Measurements from ENCODE around the gene BCL11A. TPM values are rescaled to one million over a fixed set of nuclear protein-coding genes. Genes with fewer than 3 reads are reported as not detected.

Gene BCL11A
- total RNA-seq, 3 donors from 2014 or later (not counting 1 experiment from before 2014, with no cell fraction given) = 2.6 to 3.5 (median 3.0) TPM

DNA sequence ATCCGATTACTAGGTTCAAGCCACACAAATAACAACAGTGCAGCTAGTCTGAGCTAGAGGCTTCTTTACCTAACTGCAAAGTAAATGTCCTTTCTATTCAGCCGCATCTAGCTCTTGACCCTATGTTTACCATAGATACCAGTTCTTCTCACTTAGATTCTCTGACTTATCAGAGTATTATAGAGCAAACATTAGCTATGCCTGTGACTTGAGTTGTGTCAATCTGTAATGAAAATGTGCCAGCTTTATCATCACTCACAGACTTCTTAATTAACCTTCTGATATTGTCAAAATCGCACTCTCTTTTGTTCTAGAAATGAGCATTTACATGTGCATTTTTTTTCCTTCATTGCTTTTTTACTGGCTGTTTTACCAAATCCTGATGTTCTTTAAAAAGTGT is 79.9 kb downstream of the BCL11A start:
- H3K27me3 Mint-ChIP-seq (ENCODE audit: low read depth in 2 of 2) = no peaks in the 10 kb centered on the region
- TF ChIP-seq, protein P1, sequence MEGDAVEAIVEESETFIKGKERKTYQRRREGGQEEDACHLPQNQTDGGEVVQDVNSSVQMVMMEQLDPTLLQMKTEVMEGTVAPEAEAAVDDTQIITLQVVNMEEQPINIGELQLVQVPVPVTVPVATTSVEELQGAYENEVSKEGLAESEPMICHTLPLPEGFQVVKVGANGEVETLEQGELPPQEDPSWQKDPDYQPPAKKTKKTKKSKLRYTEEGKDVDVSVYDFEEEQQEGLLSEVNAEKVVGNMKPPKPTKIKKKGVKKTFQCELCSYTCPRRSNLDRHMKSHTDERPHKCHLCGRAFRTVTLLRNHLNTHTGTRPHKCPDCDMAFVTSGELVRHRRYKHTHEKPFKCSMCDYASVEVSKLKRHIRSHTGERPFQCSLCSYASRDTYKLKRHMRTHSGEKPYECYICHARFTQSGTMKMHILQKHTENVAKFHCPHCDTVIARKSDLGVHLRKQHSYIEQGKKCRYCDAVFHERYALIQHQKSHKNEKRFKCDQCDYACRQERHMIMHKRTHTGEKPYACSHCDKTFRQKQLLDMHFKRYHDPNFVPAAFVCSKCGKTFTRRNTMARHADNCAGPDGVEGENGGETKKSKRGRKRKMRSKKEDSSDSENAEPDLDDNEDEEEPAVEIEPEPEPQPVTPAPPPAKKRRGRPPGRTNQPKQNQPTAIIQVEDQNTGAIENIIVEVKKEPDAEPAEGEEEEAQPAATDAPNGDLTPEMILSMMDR (IDR thresholded peaks at IDR 0.05) = no peak
- Histone ChIP-seq H3K36me3 (ENCODE audit: control insufficient read depth, insufficient read depth, low read length) (no peaks in the 10 kb centered on the region), H3K27me3 (ENCODE audit: control insufficient read depth, insufficient read depth, low read length) (no peaks in the 10 kb centered on the region), H3K27ac (ENCODE audit: low read length) (no peak overlapping the region), H3K4me3 (ENCODE audit: low read length) (no peak overlapping the region), H3K4me1 (ENCODE audit: control insufficient read depth, insufficient read depth, low read length) (no peaks in the 10 kb centered on the region), H3K9me3 (ENCODE audit: control insufficient read depth, insufficient read depth, low read length) (no peaks in the 10 kb centered on the region)
- H3K27ac Mint-ChIP-seq = no peak overlapping the region
- H3K36me3 Mint-ChIP-seq = no peaks in the 10 kb centered on the region
- H3K9me3 Mint-ChIP-seq = no peaks in the 10 kb centered on the region
- no peak for DNase-seq
- no peaks in the 10 kb centered on the region for H3K4me1 Mint-ChIP-seq
- ATAC-seq = no peak
- no peak overlapping the region for H3K4me3 Mint-ChIP-seq
- 93% methylated on average over 3 of the region's 3 CpGs for WGBS (ENCODE audit: insufficient coverage)
- intact Hi-C loops (cut with micrococcal nuclease) = no loop called here

DNA sequence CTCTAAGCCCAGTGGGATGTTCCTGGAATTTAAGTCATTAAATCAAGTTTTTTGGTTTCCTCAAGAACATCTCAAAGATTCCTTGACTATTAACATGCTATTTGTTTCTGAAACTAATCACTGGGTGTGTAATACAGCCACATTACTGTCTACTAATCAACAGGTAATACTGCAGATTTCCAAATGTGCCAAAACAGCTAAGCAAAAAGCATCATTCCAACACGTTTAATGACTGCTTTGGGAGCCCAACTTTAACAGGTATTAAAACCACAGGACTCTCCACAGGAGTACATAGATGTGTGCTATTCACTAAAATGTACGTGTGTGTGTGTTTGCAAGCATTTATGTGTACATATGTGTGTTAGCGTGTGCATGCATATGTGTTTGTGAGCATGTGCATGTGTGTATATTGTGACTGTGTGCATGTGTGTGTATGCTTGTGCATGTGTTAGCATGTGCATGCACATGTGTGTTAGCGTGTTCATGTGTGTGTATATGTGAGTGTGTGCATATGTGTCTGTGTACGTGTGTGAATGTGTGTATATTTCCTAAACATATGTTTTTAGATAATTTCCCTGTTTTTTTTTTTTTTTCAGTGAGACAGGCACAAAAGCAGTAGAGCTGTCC is 80.7 kb downstream of the BCL11A start:
- Histone ChIP-seq H3K27ac (ENCODE audit: low read length) (no peak overlapping the region), H3K4me3 (ENCODE audit: low read length) (no peak overlapping the region), H3K36me3 (ENCODE audit: control insufficient read depth, insufficient read depth, low read length) (no peaks in the 10 kb centered on the region), H3K4me1 (ENCODE audit: control insufficient read depth, insufficient read depth, low read length) (no peaks in the 10 kb centered on the region), H3K27me3 (ENCODE audit: control insufficient read depth, insufficient read depth, low read length) (no peaks in the 10 kb centered on the region), H3K9me3 (ENCODE audit: control insufficient read depth, insufficient read depth, low read length) (no peaks in the 10 kb centered on the region)
- Mint-ChIP-seq H3K27ac (no peak overlapping the region), H3K27me3 (ENCODE audit: low read depth in 2 of 2) (no peaks in the 10 kb centered on the region), H3K36me3 (no peaks in the 10 kb centered on the region), H3K4me1 (peaks cover 0 to 6% of the 10 kb centered on the region in 2 donors), H3K4me3 (no peak overlapping the region), H3K9me3 (no peaks in the 10 kb centered on the region)
- intact Hi-C loops (cut with micrococcal nuclease) = no loop called here
- DNase-seq = no peak
- TF ChIP-seq, protein P1 (IDR thresholded peaks at IDR 0.05) = no peak
- 80% methylated on average over 5 of the region's 5 CpGs for WGBS (ENCODE audit: insufficient coverage)
- ATAC-seq = no peak

DNA sequence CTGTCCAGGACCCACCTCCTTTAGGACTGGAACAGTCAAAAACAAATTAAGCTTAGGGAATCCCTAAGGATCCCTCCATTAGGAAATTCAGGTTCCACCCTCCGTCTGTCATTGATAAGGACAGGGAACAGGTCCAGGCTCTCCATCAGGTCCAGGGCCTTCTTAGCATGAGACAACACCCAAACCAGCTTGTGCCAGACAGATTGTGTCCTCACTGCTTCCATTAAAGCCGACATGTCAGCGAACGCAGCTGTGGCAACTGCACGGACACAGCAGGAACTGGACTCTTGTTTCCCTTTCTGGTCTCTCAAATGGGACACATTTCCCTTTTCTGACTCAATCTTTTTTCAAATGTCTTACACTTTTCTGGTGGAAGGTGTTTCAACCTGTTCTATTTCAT is 81.4 kb downstream of the BCL11A start:
- no peaks in the 10 kb centered on the region for H3K9me3 Mint-ChIP-seq
- WGBS (ENCODE audit: insufficient coverage) = 91% methylated on average over 5 of the region's 5 CpGs
- Histone ChIP-seq H3K9me3 (ENCODE audit: control insufficient read depth, insufficient read depth, low read length) (no peaks in the 10 kb centered on the region), H3K4me1 (ENCODE audit: control insufficient read depth, insufficient read depth, low read length) (no peaks in the 10 kb centered on the region), H3K27ac (ENCODE audit: low read length) (no peak overlapping the region), H3K36me3 (ENCODE audit: control insufficient read depth, insufficient read depth, low read length) (no peaks in the 10 kb centered on the region), H3K4me3 (ENCODE audit: low read length) (no peak overlapping the region), H3K27me3 (ENCODE audit: control insufficient read depth, insufficient read depth, low read length) (no peaks in the 10 kb centered on the region)
- no peaks in the 10 kb centered on the region for H3K27me3 Mint-ChIP-seq (ENCODE audit: low read depth in 2 of 2)
- TF ChIP-seq, protein P1 (IDR thresholded peaks at IDR 0.05) = no peak
- DNase-seq = no peak
- H3K36me3 Mint-ChIP-seq = no peaks in the 10 kb centered on the region
- no peak overlapping the region for H3K27ac Mint-ChIP-seq
- no peak overlapping the region for H3K4me3 Mint-ChIP-seq
- ATAC-seq = no peak
- peaks cover 0 to 6% of the 10 kb centered on the region in 2 donors for H3K4me1 Mint-ChIP-seq
- intact Hi-C loops (cut with micrococcal nuclease) = no loop called here

DNA sequence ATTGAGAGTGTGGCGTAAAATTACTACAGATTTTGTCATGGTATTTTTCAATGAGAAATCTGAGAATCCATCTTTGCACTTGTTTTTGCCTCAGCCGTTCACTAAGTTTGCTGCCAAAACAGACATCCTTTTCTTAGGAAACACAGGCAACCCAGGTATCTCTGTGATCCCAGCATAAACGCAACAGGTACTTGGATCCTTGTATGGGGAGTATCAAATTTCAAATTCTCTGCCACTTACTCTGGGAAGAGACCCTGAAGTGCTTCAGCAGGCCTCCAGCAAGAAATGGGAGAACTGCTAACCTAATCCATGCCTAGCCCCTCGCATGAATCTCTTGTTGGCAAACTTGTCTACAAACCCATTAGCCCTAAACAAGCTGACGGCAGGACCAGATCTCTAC is 83.1 kb downstream of the BCL11A start:
- Mint-ChIP-seq H3K4me1 (peaks cover 0 to 11% of the 10 kb centered on the region in 2 donors), H3K9me3 (no peaks in the 10 kb centered on the region), H3K4me3 (no peak overlapping the region), H3K27me3 (ENCODE audit: low read depth in 2 of 2) (no peaks in the 10 kb centered on the region), H3K27ac (no peak overlapping the region), H3K36me3 (no peaks in the 10 kb centered on the region)
- TF ChIP-seq, protein P1 (IDR thresholded peaks at IDR 0.05) = no peak
- no peak overlapping the region for H3K27ac ChIP-seq (ENCODE audit: low read length)
- ATAC-seq (no peak), DNase-seq (no peak)
- H3K27me3 ChIP-seq (ENCODE audit: control insufficient read depth, insufficient read depth, low read length) = no peaks in the 10 kb centered on the region
- no peak overlapping the region for H3K4me3 ChIP-seq (ENCODE audit: low read length)
- intact Hi-C loops (cut with micrococcal nuclease) = no loop called here
- WGBS (ENCODE audit: insufficient coverage) = 93% methylated on average over 4 of the region's 5 CpGs
- H3K9me3 ChIP-seq (ENCODE audit: control insufficient read depth, insufficient read depth, low read length) = no peaks in the 10 kb centered on the region
- H3K4me1 ChIP-seq (ENCODE audit: control insufficient read depth, insufficient read depth, low read length) = no peaks in the 10 kb centered on the region
- no peaks in the 10 kb centered on the region for H3K36me3 ChIP-seq (ENCODE audit: control insufficient read depth, insufficient read depth, low read length)
